ENCODE results near the gene ELOVL6. TPM values are rescaled to one million over a fixed set of nuclear protein-coding genes. Genes with fewer than 3 reads are reported as not detected.
A peak's percentile ranks its signal among the peaks of the same experiment; 100 is the strongest.

The ELOVL6 gene
- total RNA-seq, 3 donors from 2014 or later: 21.8 to 59.8 (median 50.3) TPM

- no peaks in the 10 kb centered on the region for H3K36me3 ChIP-seq (ENCODE audit: low read depth)
- no peaks in the 10 kb centered on the region for H3K9me3 ChIP-seq
- no peak overlapping the region for H3K4me3 ChIP-seq
- DNase-seq: no peak
- intact Hi-C loops (cut with DNase I, micrococcal nuclease): no loop called here
- no peak for ATAC-seq
- no peak for TF ChIP-seq CTCF (IDR thresholded peaks at IDR 0.05)
- H3K4me1 ChIP-seq (ENCODE audit: low read depth): no peaks in the 10 kb centered on the region
These were observed 102.0 kb downstream of the ELOVL6 start for GRCh38 chr4:110096405-110096804.

- H3K36me3 ChIP-seq (ENCODE audit: low read depth): no peaks in the 10 kb centered on the region
- ATAC-seq: no peak
- no peak for TF ChIP-seq CTCF (IDR thresholded peaks at IDR 0.05)
- no peak for DNase-seq
- no peak overlapping the region for H3K4me3 ChIP-seq
- H3K9me3 ChIP-seq: no peaks in the 10 kb centered on the region
- intact Hi-C loops (cut with DNase I, micrococcal nuclease): no loop called here
- H3K4me1 ChIP-seq (ENCODE audit: low read depth): peaks cover 7% of the 10 kb centered on the region
These were observed 105.8 kb downstream of the ELOVL6 start for GRCh38 chr4:110092646-110093045.

- DNase-seq (no peak), ATAC-seq (no peak)
- Histone ChIP-seq H3K9me3 (no peaks in the 10 kb centered on the region), H3K36me3 (ENCODE audit: low read depth) (no peaks in the 10 kb centered on the region), H3K4me1 (ENCODE audit: low read depth) (peaks cover 13% of the 10 kb centered on the region), H3K4me3 (no peak overlapping the region)
- intact Hi-C loops (cut with DNase I, micrococcal nuclease): no loop called here
- no peak for TF ChIP-seq CTCF (IDR thresholded peaks at IDR 0.05)
These were observed 106.8 kb downstream of the ELOVL6 start for GRCh38 chr4:110091434-110092140.

- Histone ChIP-seq H3K36me3 (ENCODE audit: low read depth) (no peaks in the 10 kb centered on the region), H3K4me3 (no peak overlapping the region), H3K4me1 (ENCODE audit: low read depth) (peaks cover 25% of the 10 kb centered on the region), H3K9me3 (no peaks in the 10 kb centered on the region)
- DNase-seq: no peak
- ATAC-seq: no peak
- intact Hi-C loops (cut with DNase I, micrococcal nuclease): no loop called here
- no peak for TF ChIP-seq CTCF (IDR thresholded peaks at IDR 0.05)
These were observed 109.7 kb downstream of the ELOVL6 start for GRCh38 chr4:110088670-110089069.

- no peak for TF ChIP-seq CTCF (IDR thresholded peaks at IDR 0.05)
- no peaks in the 10 kb centered on the region for H3K9me3 ChIP-seq
- no peaks in the 10 kb centered on the region for H3K36me3 ChIP-seq (ENCODE audit: low read depth)
- DNase-seq (no peak), ATAC-seq (peak; percentile 59)
- H3K4me1 ChIP-seq (ENCODE audit: low read depth): peaks cover 25% of the 10 kb centered on the region
- intact Hi-C loops (cut with DNase I, micrococcal nuclease): no loop called here
- no peak overlapping the region for H3K4me3 ChIP-seq
These were observed 111.2 kb downstream of the ELOVL6 start for GRCh38 chr4:110087070-110087708.

Measured in mucosa of descending colon (tissue), 3 donors.